ENCODE results near the gene NT5C.
"Not testable (repeated sequence)": the region's sequence is repeated elsewhere in the genome, so short reads cannot be mapped to it uniquely, and the experiment has no call there.

Gene NT5C

DNA sequence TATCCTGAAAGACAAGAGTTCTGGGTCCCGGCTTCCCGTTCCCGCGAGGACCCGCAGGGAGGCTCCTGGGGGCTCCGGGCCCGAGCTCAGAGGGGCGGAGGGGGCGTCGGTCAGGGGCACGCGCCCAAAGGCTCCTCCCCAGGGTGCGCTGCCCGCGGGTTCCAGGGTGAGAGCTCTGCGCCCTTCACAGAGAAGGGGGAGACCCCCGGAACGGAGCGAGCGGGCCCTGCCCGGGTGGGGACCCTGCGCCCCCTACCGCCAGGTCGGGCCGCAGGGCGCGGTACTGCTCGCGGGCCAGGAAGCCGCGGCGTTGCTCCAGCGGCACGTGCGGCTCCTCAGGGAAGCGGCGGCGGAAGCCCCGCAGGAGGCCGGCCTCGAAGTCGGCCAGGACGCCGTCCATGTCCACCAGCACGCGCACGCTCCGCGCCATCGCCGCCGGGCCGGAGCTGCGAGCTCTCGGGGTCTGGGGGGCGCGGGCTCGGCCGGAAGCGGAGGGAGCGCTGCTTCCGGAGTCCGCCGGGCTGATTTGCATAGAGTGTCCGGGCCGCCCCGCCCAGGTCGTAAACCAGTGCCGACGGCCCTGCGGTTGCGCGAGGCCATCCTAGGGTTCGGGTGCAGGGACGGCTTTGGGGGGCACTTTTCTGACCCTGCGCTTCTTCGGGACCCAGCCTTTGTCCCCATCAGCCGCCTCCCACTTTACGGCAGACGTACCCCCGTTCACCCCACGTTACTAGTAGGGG, at the start of gene NT5C:
NT5C (minus strand) TSS at position 465 of the 740 bp plus-strand sequence; CDS start at position 430, 35 bp downstream.
- DNase-seq (ENCODE audit: low spot score), result peak; percentile 85

DNA sequence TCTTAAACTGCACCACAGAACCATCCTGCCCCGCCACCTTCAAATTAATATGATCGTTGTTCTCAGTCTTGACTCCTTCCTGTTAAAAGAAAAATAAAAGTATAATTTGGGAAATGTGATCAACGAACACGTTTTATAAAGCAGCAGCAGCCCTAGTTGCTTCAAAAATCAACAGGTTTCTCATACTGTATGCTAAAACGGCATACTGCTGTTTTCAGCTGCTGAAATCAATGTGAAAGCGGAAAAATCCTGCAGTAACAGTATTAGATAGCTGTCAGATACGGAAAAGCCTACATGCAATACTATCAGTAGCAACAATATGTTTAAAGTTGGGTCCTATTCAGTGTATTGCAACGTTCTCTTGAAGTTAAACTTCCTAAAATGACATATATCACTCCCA, 49.6 kb upstream of the NT5C start:
- no peak for DNase-seq (ENCODE audit: low spot score)

DNA sequence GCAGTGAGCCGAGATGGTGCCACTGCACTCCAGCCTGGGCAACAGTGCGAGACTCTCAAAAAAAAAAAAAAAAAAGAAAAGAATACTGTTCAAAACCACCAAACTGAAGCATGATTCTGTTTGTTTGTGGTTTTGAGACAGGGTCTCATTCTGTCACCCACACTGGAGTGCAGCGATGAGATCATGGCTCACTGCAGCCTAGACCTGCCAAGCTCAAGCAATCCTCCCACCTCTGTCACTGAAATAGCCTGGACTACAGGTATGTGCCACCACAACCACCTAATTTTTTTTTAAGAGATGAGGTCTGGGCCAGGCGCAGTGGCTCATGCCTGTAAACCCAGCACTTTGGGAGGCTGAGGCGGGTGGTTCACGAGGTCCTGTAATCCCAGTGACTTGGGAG, 46.9 kb upstream of the NT5C start:
- no peak for DNase-seq (ENCODE audit: low spot score)

DNA sequence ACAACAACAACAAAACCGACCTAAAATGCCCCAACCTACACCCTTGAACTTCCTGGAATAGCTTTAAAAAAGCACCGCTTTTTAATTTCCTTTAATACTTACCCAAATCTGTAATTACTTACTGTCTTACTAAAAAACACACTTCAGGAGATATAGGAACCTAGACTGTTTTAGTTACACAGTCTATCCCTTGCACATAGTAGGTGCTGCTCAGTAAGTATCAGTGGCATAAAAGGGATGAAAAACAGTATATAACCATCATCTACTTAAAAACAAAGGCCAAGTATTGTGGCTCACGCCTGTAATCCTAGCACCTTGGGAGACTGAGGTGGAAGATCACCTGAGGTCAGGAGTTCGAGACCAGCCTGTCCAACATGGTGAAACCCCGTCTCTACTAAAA, 45.1 kb upstream of the NT5C start:
- DNase-seq (ENCODE audit: low spot score), result no peak

DNA sequence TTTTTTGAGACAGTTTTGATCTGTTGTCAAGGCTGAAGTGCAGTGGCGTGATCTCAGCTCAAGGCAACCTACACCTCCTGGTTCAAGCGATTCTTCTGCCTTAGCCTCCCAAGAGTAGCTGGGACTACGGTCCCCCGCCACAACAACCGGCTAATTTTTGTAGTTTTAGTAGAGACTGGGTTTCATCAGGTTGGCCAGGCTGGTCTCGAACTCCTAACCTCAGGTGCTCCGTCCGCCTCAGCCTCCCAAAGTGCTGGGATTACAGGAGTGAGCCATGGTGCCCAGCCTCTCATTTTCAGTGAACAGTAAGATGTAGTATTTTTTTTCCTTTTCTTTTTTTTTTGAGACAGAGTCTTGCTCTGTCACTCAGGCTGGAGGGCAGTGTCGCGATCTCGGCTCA, 43.5 kb upstream of the NT5C start:
- no peak for DNase-seq (ENCODE audit: low spot score)

DNA sequence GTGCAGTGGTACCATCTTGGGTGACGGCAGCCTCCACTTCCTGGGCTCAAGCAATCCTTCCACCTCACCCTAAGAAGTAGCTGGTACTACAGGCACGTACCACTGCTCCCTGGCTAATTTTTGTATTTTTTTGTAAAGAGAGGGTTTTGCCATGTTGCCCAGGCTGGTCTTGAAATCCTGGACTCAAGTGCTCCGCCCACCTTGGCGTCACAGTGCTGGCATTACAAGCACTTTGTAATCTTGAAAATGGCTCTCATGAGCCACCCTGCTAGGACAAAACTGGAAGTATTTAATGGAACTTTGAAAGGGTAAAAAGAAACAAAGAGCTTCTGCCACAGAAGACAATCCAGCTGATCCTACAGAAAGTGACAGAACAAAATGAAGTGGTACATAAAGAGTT, 42.0 kb upstream of the NT5C start:
- DNase-seq (ENCODE audit: low spot score), result no peak

DNA sequence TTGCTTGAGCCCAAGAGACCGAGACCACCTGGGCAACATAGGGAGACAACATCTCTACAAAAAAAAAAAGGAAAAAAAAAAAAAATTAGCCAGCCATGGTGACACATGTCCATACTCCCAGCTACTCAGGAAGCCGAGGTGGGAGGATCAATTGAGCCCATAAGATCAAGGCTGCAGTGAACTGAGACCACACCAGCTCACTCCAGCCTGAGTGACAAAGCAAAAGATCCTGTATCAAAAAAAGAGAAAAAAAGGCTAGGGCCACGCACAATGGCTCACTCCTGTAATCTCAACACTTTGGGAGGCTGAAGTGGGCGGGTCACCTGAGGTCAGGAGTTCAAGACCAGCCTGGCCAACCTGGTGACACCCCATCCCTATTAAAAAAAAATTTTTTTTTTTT, 37.5 kb upstream of the NT5C start:
- DNase-seq (ENCODE audit: low spot score), result no peak

DNA sequence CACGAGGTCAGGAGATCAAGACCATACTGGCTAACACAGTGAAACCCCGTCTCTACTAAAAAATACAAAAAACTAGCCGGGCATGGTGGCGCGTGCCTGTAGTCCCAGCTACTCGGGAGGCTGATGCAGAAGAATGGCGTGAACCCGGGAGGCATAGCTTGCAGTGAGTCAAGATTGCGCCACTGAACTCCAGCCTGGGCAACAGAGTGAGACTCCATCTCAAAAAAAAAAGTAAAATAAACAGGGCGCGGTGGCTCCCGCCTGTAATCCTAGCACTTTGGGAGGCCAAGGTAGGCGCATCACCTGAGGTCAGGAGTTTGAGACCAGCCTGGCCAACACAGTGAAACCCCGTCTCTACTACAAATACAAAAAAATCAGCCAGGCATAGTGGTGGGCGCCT, 33.1 kb upstream of the NT5C start:
- DNase-seq (ENCODE audit: low spot score), result not testable (repeated sequence)

DNA sequence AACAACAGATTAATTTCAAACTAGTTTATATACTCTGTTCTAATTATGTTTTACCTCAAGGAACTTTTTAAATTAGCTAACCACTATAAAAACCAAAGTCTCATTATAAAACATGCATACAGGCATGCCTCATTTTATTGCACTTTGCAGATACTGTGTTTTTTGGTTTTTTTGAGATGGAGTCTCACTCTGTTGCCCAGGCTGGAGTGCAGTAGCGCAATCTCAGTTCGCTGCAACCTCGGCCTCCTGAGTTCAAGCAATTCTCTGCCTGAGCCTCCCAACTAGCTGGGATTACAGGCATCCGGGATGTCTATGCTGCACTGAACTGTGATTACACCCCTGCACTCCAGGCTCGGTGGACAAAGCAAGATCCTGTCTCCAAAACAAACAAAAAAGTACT, 31.5 kb upstream of the NT5C start:
- no peak for DNase-seq (ENCODE audit: low spot score)

DNA sequence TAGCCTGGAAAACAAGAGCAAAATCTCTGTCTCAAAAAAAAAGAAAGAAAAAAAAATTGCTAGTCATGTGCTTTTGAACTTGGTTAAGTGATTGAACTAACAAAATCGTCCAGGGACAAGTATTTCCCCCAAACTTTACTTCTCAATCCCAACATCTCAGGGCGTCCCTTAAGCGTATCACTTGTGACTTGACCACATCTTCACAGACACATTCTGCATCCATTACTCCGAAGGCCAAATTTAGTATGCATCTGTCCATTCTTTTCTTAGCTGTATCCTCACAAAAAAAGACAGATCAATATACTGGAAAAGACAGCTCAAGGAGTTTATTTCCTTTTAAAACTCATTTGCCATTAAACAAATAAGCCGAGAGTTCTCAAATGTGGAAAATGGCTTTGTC, 28.7 kb upstream of the NT5C start:
- no peak for DNase-seq (ENCODE audit: low spot score)

DNA sequence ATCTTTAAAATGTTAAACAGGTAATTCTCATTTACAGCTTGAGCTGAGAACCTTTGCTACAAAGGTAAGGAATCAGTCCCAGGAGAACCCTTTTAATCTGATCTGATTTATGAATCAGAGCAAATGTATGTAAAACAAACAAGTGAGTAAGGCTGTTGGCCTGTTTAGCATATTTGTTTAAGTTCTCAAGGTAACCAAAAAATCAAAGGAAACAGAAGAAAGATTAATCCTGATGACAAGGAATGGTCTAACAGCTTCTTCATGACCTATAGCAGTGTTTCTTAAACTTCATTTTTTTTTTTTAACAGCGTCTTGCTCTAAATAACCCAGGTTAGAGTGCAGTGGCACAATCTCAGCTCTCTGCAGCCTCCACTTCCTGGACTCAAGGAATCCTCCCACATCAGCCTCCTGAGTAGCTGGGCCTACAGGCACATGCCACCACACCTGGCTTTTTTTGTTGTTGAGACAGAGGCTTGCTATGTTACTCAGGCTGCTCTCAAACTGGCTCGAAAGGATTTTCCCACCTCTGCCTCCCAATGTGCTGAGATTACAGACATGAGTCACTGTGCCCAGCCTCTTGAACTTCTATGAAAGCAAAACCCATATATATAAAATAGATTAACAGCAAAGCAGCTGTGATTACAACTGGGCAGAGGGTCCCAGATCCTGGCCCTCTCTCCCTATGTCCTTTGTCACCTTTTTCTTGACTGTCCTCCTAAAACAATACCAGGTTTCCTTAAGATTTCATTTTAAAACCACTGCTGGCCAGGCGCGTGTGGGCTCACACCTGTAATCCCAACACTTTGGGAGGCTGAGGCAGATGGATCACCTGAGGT, 27.9 kb upstream of the NT5C start:
- DNase-seq (ENCODE audit: low spot score), result no peak

DNA sequence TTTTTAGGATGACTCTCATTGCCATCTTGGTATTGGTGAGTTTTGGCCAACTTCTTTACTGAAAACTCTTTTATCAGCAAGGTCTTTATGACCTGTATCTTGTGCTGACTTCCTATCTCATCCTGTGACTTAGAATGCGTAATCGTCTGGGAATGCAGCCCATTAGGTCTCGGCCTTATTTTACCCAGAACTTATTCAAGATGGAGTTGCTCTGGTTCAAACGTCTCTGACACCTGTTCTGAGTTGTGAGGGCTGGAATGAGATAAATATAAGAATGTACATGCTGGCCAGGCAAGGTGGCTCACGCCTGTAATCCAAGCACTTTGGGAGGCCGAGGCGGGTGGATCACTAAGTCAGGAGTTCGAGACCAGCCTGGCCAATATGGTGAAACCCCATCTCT, 26.9 kb upstream of the NT5C start:
- DNase-seq (ENCODE audit: low spot score), result not testable (repeated sequence)

DNA sequence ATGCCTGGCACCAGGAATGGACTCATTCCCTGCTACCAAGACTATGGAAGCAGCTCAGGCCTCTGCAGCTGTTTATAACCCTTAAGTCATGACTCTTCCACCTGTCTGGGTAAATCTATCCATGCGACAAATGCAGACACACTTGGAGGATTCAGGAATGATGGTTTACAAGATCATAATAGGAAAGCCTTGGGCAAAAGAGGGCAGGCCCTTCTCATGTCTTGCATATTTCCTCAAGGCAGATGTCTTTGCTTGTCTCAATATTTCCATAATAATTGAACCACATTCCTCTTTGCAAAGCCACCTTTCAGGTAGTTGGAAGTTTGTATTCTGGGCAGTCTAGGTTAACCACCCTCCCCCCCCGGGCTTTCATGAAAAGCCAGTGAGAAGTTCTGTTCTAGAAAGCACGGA, 23.7 kb upstream of the NT5C start:
- DNase-seq (ENCODE audit: low spot score), result no peak

DNA sequence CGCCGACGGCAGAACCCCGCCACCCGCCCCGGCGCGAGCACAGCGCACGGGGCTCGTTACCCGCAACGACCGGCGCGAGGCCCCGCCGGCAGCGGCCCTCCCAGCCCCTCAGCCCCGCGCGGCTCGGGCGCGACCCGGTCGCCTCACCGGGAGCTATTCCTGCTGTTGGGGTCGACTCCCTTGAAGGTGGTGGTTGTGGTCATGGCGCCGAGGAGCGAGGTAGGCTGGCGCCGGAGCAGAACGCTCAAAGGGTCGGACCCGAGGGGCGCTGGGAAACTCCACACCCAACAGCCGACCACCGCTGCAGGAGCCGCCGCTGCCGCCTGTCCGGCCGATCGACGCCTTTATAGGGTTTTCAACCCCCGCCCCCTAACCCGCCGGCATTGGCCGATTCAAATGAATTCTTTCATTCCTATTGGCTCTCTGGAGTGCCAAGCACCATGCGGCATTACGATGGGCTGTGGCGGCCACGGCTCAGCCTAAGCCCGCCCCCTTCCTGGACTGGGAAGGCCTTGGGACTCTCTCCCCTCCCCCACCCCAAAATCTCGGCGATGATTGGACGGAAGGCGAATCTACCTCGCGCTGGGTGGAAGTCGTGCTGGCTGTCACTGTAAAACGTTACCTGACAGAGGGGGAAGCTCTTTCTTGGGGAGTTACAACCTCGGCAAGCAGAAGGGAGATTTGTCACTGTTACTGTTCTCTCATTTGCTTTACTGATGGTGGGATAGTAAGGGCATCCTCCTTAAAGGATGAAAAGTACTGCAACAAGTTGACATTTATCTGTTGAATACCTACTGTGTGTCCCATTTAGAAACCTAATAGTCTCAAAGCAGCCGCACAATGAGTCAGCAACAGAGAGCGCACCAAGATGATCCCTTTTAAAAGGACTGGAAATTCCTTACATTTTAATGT, 22.9 kb upstream of the NT5C start, which contains the start of gene JPT1:
JPT1 (minus strand) TSS at position 318 of the 912 bp plus-strand sequence; CDS start at position 203, 115 bp downstream.
- DNase-seq (ENCODE audit: low spot score), result peak; percentile 99

DNA sequence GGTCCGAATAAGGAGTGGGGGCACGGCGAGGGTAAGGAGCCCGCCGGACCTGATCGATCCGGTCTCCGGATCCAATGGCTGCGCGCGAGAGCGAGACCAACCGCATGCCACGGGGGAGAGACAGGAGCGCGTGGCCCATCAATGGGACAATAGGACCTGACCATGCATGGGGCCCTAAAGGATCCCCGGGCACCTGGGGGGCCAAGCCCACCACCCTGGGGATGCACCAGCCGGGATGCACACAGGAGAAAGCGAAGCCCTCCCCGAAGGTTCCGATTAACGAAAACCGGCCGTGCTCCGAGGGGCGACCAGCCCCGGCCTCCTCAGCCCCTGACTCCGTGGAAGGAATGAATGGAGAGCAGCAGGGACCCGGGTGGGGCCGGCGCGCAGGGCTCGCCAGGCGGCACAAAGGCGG, 22.2 kb upstream of the NT5C start:
- no peak for DNase-seq (ENCODE audit: low spot score)

DNA sequence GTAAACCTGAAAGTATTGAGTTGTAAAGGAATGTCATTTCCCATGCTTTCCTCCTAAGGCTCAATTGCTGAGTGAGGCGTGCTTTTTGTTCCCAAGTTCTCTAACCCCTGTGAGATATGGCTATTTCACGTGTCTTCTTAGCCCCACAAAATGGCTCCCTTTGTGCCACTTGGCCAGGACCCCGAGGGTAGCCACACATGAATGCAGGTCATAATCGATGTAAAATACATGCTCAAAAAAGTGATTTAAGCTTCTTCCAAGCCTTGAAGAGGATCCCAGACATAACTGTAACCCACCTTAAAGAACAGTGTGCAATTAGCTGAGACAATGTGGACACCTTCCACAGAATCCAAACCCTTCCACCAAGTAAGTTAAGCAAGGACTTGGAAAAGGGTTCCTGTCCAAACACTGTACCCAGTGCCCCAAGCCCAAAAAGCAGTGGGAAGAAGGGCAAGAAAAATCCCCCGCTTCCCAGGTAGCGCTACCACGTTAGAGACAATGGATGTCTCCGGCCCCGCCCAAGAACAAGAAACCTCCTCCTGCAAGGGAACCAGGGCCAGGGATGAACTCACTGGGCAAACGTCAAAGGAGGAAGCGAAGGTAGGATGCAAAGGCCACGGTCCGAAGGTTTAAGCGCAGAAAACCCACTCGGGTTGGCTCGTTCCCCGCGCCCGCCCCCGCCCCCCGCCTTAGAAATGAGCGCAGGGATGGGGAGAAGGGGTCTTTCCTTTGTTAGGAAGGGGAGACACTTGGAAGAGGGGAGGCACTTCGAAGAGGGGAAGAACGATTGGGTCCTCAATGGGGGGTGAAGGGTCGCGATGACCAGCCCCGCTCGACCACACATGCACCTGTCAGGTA, 21.6 kb upstream of the NT5C start:
- DNase-seq (ENCODE audit: low spot score), result no peak

DNA sequence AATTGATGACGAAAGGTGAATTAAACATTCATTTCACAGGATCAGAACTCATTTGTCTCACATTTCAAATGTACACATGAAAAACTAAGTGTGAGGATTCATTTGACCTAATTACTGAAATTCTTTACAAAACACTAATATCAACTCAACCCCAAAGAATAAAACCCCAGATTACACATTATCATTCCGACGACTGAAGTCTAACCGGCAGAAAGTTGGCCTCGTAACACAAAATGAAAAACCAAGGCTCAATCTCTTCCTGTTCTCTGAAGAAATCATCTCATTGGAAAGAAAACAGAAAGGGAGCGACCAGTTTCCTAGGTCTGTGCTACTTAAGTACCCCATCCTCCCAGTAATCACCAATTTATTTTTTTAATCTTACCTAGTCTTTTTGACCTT, 21.0 kb upstream of the NT5C start:
- no peak for DNase-seq (ENCODE audit: low spot score)

DNA sequence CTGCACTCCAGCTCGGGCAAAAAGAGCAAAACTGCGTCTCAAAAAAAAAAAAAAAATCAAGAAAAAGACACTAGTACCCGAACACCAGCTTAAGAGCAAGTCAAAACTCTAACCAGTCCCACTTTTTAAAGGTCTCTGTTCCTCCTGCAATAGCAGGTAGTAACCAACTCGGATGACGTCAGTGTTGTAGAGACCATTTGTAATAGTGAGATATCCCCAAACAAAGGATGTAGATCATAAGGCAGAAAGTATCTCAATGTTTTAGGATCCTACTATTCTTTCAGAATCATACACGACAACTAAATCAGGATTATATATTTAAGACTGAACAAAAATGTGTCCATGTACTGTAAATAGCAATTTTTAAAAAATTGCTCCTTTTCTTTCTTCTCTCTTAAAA, 20.4 kb upstream of the NT5C start:
- DNase-seq (ENCODE audit: low spot score), result no peak

DNA sequence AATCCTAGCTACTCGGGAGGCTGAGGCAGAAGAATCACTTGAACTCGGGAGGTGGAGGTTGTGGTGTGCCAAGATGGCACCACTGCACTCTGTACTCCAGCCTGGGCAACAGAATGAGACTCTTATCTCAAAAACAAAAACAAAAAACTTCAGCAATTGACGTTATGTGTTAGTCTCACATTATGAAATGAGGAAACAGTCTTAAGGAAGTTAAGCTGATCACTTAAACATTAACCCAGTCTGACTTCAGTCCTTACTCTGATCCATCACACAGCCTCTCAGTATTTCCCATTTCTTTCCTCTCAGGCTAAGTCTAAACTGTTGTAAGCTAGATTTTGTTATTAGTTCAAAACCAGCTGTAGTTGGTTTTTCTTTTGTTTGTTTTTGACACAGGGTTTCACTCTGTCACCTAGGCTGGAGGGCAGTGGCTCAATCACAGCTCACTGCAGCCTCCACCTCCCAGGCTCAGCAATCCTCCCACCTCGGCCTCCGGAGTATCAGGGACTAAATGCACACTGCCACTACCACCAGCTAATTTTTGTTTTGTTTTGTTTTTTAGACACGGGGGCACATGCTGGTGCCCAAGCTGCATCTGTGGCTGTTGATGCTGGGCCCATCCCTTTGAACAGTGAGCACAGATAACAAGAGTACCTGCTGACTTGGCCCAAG, 16.5 kb upstream of the NT5C start:
- no peak for DNase-seq (ENCODE audit: low spot score)

DNA sequence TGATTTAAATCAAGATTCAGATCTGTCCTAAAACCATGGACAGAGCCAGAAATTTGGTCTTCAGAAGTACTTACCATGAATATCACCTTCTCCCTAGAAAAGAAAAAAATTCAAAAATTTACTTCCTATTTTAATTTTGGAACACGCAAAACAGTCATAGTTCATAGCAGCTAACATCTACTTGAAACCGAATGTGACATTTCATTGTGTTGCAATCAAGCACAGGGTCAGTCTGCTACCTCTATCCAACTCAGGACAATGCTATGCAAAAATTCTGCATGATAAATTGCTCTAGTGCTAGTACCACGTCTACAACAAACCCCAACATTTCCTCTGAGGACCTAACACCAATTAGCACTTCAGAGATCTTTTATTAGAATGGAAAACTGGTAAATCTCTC, 15.1 kb upstream of the NT5C start:
- DNase-seq (ENCODE audit: low spot score), result no peak

Measured in hepatic stellate cell (primary cell).